Karpas-422 (cell line): ENCODE measurements around the gene LAMC2. TPM values are rescaled to one million over a fixed set of nuclear protein-coding genes. Genes with fewer than 3 reads are reported as not detected.

Experiments used
- DNase-seq: peaks from one replicate; pipeline ENCODE4 v3.0.0-alpha.2; 2015
- H2AFZ ChIP-seq: fragments of 200-600 bp; sonication (generic); 2 replicates; pipeline ENCODE4 v1.6.1; 2014; ENCODE audit warnings: antibody characterized with exemption, low read length, mixed read lengths
- H3K27ac ChIP-seq: fragments of 200-600 bp; sonication (generic); 2 replicates; pipeline ENCODE4 v1.5.1; 2014; ENCODE audit warnings: mild to moderate bottlenecking, low read length, moderate library complexity
- H3K27me3 ChIP-seq: fragments of 200-600 bp; sonication (generic); 2 replicates; pipeline ENCODE4 v1.6.1; 2014; ENCODE audit warnings: low read length, mixed read lengths
- H3K36me3 ChIP-seq: fragments of 200-600 bp; sonication (generic); 2 replicates; pipeline ENCODE4 v1.6.1; 2014; ENCODE audit warnings: low read length, mixed read lengths; ENCODE audit not compliant: insufficient read depth
- H3K4me1 ChIP-seq: fragments of 200-600 bp; sonication (generic); 2 replicates; pipeline ENCODE4 v1.6.1; 2014; ENCODE audit warnings: mild to moderate bottlenecking, low read length, mixed read lengths
- H3K4me2 ChIP-seq: fragments of 200-600 bp; sonication (generic); 2 replicates; pipeline ENCODE4 v1.6.1; 2014; ENCODE audit warnings: low read length, low read depth, mild to moderate bottlenecking; ENCODE audit not compliant: poor library complexity, severe bottlenecking
- H3K4me3 ChIP-seq: fragments of 200-600 bp; sonication (generic); 2 replicates; pipeline ENCODE4 v1.5.1; 2014; ENCODE audit warnings: mild to moderate bottlenecking, antibody characterized with exemption, low read length, mixed read lengths
- H3K79me2 ChIP-seq: fragments of 200-600 bp; sonication (generic); 2 replicates; pipeline ENCODE4 v1.6.1; 2014; ENCODE audit warnings: mild to moderate bottlenecking, low read length, mixed read lengths
- H3K9ac ChIP-seq: fragments of 200-600 bp; sonication (generic); 2 replicates; pipeline ENCODE4 v1.6.0; 2014; ENCODE audit warnings: low read length
- H3K9me2 ChIP-seq: fragments of 200-600 bp; sonication (generic), shearing (Covaris generic); replicated peaks from 2 replicates; pipeline ENCODE4 v1.6.0; 2014; ENCODE audit warnings: mild to moderate bottlenecking, low read length, moderate library complexity; ENCODE audit not compliant: insufficient read depth
- H3K9me3 ChIP-seq: fragments of 300-700, 200-600 bp; sonication (generic); 2 replicates; pipeline ENCODE4 v1.6.1; 2014; ENCODE audit warnings: low read length, mixed read lengths
- H4K20me1 ChIP-seq: fragments of 200-600 bp; sonication (generic); 2 replicates; pipeline ENCODE4 v1.6.1; 2014; ENCODE audit warnings: mild to moderate bottlenecking, antibody characterized with exemption, low read length, low read depth; ENCODE audit not compliant: insufficient read depth
- total RNA-seq: library from RNA; depleted of rRNA; stranded (reverse); fragments of >200 nt; shearing (Covaris generic); gene quantifications from 2 replicates; pipeline ENCODE4 v1.2.3, GENCODE V29; 2014; ENCODE audit warnings: low replicate concordance

Gene LAMC2
- total RNA-seq, 1 experiment from 2014 or later, result not detected

DNA sequence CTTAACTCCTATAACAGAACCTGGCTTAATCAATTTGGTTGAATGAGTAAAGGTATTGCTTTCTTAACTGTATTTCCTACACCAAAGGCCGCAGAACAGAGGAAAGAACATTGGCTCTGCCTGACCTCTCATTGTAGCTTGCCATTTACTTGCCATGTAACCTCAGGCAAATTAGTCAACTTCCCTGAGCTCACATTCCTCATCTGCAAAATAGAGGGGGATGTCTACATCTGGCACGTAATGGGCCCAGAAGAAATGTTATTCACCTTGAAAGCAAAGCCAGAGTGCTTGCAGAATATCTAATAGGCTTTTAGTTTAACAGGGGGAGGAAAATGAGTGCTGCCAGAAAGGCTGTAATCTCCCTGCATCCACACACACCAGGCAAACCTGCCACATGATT, 44.3 kb downstream of the LAMC2 start:
- Histone ChIP-seq H3K4me2 (no peak overlapping the region), H4K20me1 (no peaks in the 10 kb centered on the region), H3K4me3 (no peak overlapping the region), H3K9me3 (no peaks in the 10 kb centered on the region), H3K9ac (no peak overlapping the region), H3K27me3 (no peaks in the 10 kb centered on the region), H3K4me1 (no peaks in the 10 kb centered on the region), H3K9me2 (no peaks in the 10 kb centered on the region), H2AFZ (no peak overlapping the region), H3K36me3 (no peaks in the 10 kb centered on the region), H3K79me2 (no peaks in the 10 kb centered on the region), H3K27ac (no peak overlapping the region)
- DNase-seq, result no peak

DNA sequence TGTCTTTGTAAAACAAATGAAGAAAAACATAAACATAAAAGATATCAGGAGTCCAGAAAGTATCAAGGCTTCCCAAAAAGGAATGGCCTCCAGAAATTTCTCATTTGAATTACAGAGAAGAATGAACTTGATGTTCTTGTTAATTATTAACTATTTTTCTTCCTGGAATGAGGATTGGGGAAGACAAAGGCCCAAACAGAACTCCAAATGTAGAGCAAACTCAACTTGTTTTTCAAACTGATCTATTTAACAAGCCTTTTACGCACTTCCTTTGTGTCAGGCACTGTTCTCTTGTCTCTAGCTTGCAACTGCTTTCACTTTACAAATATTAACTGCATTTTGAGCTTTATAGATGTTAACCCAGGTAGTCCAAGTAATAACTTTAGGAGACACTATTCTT, 45.5 kb downstream of the LAMC2 start:
- Histone ChIP-seq H3K27ac (no peak overlapping the region), H3K9me3 (no peaks in the 10 kb centered on the region), H3K9ac (no peak overlapping the region), H3K79me2 (no peaks in the 10 kb centered on the region), H3K4me2 (no peak overlapping the region), H3K9me2 (no peaks in the 10 kb centered on the region), H4K20me1 (no peaks in the 10 kb centered on the region), H3K4me3 (no peak overlapping the region), H3K4me1 (no peaks in the 10 kb centered on the region), H3K27me3 (no peaks in the 10 kb centered on the region), H3K36me3 (no peaks in the 10 kb centered on the region), H2AFZ (no peak overlapping the region)
- DNase-seq, result no peak

- Histone ChIP-seq H4K20me1 (no peaks in the 10 kb centered on the region), H3K4me2 (no peak overlapping the region), H3K4me1 (no peaks in the 10 kb centered on the region), H3K9me3 (no peaks in the 10 kb centered on the region), H3K9me2 (no peaks in the 10 kb centered on the region), H3K27me3 (no peaks in the 10 kb centered on the region), H3K27ac (no peak overlapping the region), H2AFZ (no peak overlapping the region), H3K4me3 (no peak overlapping the region), H3K79me2 (no peaks in the 10 kb centered on the region), H3K9ac (no peak overlapping the region), H3K36me3 (no peaks in the 10 kb centered on the region)
- no peak for DNase-seq
Measured at GRCh38 chr1:183233113-183233512, 47.0 kb downstream of the LAMC2 start.

- Histone ChIP-seq H3K4me2 (no peak overlapping the region), H3K27ac (no peak overlapping the region), H4K20me1 (no peaks in the 10 kb centered on the region), H3K27me3 (no peaks in the 10 kb centered on the region), H2AFZ (no peak overlapping the region), H3K9me3 (no peaks in the 10 kb centered on the region), H3K36me3 (no peaks in the 10 kb centered on the region), H3K4me1 (no peaks in the 10 kb centered on the region), H3K4me3 (no peak overlapping the region), H3K79me2 (no peaks in the 10 kb centered on the region), H3K9ac (no peak overlapping the region), H3K9me2 (no peaks in the 10 kb centered on the region)
- no peak for DNase-seq
Measured at GRCh38 chr1:183234660-183235476, 48.8 kb downstream of the LAMC2 start.

DNA sequence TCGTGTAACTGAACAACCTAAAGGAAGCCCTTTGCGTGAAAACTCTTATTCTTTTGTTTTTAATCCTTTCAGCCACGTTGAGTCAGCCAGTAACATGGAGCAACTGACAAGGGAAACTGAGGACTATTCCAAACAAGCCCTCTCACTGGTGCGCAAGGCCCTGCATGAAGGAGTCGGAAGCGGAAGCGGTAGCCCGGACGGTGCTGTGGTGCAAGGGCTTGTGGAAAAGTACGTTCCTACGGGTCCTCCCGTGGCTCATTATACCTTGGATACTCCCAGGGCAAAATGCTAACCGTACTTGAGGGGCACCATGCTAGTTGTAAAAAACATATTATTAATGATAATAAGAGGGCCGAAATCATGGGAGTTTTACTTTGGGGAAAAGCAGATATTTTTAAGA, 49.4 kb downstream of the LAMC2 start:
- no peaks in the 10 kb centered on the region for H3K4me1 ChIP-seq
- no peak overlapping the region for H3K27ac ChIP-seq
- no peaks in the 10 kb centered on the region for H3K9me2 ChIP-seq
- no peaks in the 10 kb centered on the region for H3K36me3 ChIP-seq
- H3K4me2 ChIP-seq, result no peak overlapping the region
- H2AFZ ChIP-seq, result no peak overlapping the region
- H3K4me3 ChIP-seq, result no peak overlapping the region
- no peaks in the 10 kb centered on the region for H3K79me2 ChIP-seq
- no peaks in the 10 kb centered on the region for H3K9me3 ChIP-seq
- H3K9ac ChIP-seq, result no peak overlapping the region
- H4K20me1 ChIP-seq, result no peaks in the 10 kb centered on the region
- DNase-seq, result no peak
- no peaks in the 10 kb centered on the region for H3K27me3 ChIP-seq

GRCh38 chr1:183236158-183236725, 50.2 kb downstream of the LAMC2 start:
- no peak overlapping the region for H3K9ac ChIP-seq
- H3K27ac ChIP-seq, result no peak overlapping the region
- no peak overlapping the region for H3K4me2 ChIP-seq
- H2AFZ ChIP-seq, result no peak overlapping the region
- no peaks in the 10 kb centered on the region for H3K79me2 ChIP-seq
- DNase-seq, result no peak
- no peaks in the 10 kb centered on the region for H3K9me2 ChIP-seq
- H3K36me3 ChIP-seq, result no peaks in the 10 kb centered on the region
- no peaks in the 10 kb centered on the region for H4K20me1 ChIP-seq
- H3K4me3 ChIP-seq, result no peak overlapping the region
- H3K9me3 ChIP-seq, result no peaks in the 10 kb centered on the region
- H3K27me3 ChIP-seq, result no peaks in the 10 kb centered on the region
- H3K4me1 ChIP-seq, result no peaks in the 10 kb centered on the region

GRCh38 chr1:183237046-183237445, 51.0 kb downstream of the LAMC2 start:
- no peak for DNase-seq
- Histone ChIP-seq H3K9me3 (no peaks in the 10 kb centered on the region), H3K9me2 (no peaks in the 10 kb centered on the region), H2AFZ (no peak overlapping the region), H3K27ac (no peak overlapping the region), H3K4me1 (no peaks in the 10 kb centered on the region), H3K4me2 (no peak overlapping the region), H3K9ac (no peak overlapping the region), H3K4me3 (no peak overlapping the region), H3K79me2 (no peaks in the 10 kb centered on the region), H3K36me3 (no peaks in the 10 kb centered on the region), H3K27me3 (no peaks in the 10 kb centered on the region), H4K20me1 (no peaks in the 10 kb centered on the region)

- Histone ChIP-seq H3K4me3 (no peak overlapping the region), H3K36me3 (no peaks in the 10 kb centered on the region), H3K9me2 (no peaks in the 10 kb centered on the region), H3K4me1 (no peaks in the 10 kb centered on the region), H3K79me2 (no peaks in the 10 kb centered on the region), H3K9ac (no peak overlapping the region), H2AFZ (no peak overlapping the region), H4K20me1 (no peaks in the 10 kb centered on the region), H3K27ac (no peak overlapping the region), H3K27me3 (no peaks in the 10 kb centered on the region), H3K4me2 (no peak overlapping the region), H3K9me3 (no peaks in the 10 kb centered on the region)
- DNase-seq, result no peak
Measured at GRCh38 chr1:183238071-183238470, 52.0 kb downstream of the LAMC2 start.
